NCI-H1694 treated with DMSO at 0.1 percent for 48 hours (cell line): ENCODE measurements around the gene HSD17B12.

Experiments used
- DNase-seq: peaks from one replicate; lab custom pipeline; 2025; lab: John Stamatoyannopoulos, UW

Gene HSD17B12

GRCh38 chr11:43806976-43807375 lies 126.4 kb downstream of the HSD17B12 start:
- DNase-seq: no peak

DNA sequence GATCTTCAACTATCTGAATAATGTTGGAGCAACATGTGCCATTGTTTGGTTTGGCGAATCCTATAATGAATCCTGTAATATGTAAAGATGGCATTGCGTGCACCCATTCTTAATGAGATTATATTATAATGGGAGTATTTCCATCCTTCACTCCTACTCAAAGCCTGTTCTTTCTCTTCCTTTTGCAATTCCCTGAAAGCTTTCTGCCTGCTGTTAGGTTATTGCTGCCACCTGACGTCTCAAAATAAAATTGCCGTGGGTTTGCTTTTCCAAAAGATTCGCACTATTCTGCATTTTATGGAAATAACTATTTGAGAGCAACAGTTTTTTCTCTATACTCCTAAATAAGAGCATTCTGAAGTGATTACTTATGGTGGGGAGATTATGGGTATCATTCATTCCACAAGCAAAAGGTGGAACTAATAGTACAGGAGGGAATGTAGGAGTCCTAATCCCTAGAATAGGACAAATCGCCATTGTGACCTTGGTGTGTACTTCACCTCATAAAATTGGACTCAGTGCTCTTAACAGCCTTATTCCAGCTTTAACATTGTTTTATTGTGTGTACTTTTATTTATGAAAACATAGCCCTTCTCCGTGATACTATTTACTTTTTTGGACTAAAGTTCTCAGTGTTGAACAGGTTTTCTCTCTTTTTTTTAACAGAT lies 130.5 kb downstream of the HSD17B12 start:
- DNase-seq: peak; percentile 19

DNA sequence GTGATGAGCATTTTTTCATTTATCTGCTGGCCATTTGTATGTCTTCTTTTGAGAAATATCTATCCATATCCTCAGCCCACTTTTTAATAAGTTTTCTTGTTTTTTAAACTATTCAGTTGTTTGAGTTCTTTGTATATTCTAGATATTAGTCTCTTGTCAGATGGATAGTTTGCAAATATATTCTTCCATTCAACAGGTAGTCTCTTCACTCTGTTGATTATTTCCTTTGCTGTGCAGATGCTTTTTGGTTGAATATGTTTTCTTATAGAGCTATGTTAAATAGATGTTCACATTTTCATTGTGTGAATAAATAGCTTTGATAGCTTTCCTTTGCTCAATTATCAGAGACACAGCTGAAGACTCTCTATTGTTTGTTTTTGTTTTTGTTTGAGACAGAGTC lies 131.9 kb downstream of the HSD17B12 start:
- DNase-seq: no peak

GRCh38 chr11:43818220-43818619 lies 137.7 kb downstream of the HSD17B12 start:
- no peak for DNase-seq

GRCh38 chr11:43819926-43820325 lies 139.4 kb downstream of the HSD17B12 start:
- no peak for DNase-seq

DNA sequence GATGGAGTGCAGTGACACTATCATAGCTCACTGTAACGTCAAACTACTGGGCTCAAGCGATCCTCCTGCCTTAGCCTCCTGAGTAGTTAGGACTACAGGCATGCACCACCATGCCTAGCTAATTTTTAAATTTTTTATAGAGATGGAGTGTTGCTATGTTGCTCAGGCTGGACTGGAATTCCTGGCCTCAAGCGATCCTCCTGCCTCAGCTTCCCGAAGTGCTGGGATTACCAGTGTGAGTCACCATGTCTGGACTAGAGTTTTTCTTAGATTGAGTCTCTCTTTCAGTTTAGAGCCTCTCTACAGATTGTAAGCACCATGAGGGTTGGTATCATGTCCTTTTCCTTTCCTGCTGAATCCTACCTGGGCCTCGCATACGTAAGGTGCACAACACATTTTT lies 142.8 kb downstream of the HSD17B12 start:
- DNase-seq: no peak

GRCh38 chr11:43823851-43824250 lies 143.3 kb downstream of the HSD17B12 start:
- DNase-seq: no peak

GRCh38 chr11:43825217-43825816 lies 144.8 kb downstream of the HSD17B12 start:
- peak; percentile 8 for DNase-seq

DNA sequence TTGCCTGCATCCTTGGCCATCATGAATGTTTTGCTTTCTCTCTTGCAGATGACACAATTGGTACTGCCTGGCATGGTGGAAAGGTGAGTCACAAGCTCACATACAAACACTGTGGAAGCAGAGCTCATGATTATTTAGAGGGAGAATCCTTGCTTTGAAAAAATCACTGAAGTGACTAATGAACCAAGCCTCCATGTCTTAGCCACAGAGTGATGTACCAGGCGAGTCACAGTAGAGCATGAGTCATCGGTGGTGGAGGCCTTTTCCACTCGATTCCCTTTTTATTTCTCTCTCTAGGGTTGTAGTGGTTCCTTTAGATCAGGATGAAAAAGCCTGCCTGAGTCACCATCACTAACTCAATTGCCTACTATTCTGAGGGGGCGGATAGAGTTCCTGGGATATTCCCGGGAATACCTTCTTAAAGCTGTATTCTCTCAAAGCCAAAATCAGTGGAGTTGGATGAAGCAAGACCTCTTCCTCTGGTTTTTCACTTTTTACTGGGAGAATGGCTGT lies 150.4 kb downstream of the HSD17B12 start:
- no peak for DNase-seq

- DNase-seq: no peak
These were observed 152.0 kb downstream of the HSD17B12 start for GRCh38 chr11:43832536-43832935.

- DNase-seq: peak; percentile 13
These were observed 153.1 kb downstream of the HSD17B12 start for GRCh38 chr11:43833657-43834073.

- no peak for DNase-seq
These were observed 153.7 kb downstream of the HSD17B12 start for GRCh38 chr11:43834286-43834685.

GRCh38 chr11:43835104-43835503 lies 154.6 kb downstream of the HSD17B12 start:
- DNase-seq: no peak

GRCh38 chr11:43837879-43838278 lies 157.3 kb downstream of the HSD17B12 start:
- no peak for DNase-seq

- DNase-seq: no peak
These were observed 161.5 kb downstream of the HSD17B12 start for GRCh38 chr11:43842021-43842420.

- DNase-seq: no peak
These were observed 165.3 kb downstream of the HSD17B12 start for GRCh38 chr11:43845816-43846215.

- peak; percentile 49 for DNase-seq
These were observed 171.6 kb downstream of the HSD17B12 start for GRCh38 chr11:43852057-43852636.

- no peak for DNase-seq
These were observed 173.2 kb downstream of the HSD17B12 start for GRCh38 chr11:43853781-43854180.

DNA sequence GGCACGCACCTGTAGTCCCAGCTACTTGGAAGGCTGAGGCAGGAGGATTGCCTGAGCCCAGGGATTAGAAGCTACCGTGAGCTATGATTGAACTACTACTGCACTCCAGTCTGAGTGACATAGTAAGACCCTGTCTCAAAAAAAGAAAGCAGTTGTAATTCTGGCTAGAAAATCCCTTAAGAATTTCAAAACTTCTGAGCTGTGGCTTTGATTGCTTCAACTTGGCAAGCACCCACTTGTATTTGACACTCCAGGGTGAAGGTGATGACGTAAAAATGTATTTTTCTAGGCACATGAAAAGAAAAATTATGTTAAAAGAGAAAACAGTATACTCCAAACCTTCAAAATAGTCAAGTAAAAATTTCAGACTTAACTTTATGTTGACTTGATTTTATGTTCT lies 176.5 kb downstream of the HSD17B12 start:
- DNase-seq: no peak

DNA sequence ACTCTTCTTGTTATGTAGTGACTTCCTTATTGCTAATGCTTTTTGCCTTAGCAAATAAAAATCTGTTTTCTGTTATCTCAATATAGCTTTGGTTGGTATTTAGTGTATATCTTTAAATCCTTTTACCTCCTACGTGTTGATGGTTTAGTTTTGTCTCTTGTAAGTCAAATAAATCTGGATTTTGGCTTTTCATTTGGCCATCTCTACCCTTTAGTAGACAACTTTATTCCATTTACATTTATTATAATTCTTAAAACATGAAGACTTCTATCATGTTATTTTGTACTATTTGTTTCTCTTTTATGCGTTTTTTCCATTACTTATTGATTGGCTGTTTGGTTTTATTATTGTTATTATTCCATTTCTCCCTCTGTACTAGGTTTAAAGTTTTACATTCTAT lies 180.6 kb downstream of the HSD17B12 start:
- DNase-seq: no peak

DNA sequence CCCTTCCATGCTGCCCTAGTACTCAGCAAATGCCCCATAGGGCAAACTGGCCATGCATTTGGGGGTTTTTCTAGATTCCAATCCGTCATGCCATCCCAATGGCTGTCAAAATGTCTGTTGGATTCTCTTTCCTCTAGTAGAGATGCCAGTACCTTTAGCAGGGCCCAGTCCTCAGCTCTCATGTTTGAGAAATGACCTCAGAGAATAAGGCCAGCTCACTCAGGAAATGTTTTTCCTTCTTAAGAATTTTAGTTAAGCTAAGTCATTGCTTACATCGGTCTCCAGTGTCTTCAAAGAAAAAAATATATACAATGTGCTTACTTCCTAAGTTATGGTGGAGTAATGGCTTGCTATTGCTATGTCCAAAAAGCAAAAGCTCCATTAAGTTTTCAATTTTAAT lies 186.0 kb downstream of the HSD17B12 start:
- DNase-seq: no peak

GRCh38 chr11:43866969-43867368 lies 186.4 kb downstream of the HSD17B12 start:
- DNase-seq: no peak

DNA sequence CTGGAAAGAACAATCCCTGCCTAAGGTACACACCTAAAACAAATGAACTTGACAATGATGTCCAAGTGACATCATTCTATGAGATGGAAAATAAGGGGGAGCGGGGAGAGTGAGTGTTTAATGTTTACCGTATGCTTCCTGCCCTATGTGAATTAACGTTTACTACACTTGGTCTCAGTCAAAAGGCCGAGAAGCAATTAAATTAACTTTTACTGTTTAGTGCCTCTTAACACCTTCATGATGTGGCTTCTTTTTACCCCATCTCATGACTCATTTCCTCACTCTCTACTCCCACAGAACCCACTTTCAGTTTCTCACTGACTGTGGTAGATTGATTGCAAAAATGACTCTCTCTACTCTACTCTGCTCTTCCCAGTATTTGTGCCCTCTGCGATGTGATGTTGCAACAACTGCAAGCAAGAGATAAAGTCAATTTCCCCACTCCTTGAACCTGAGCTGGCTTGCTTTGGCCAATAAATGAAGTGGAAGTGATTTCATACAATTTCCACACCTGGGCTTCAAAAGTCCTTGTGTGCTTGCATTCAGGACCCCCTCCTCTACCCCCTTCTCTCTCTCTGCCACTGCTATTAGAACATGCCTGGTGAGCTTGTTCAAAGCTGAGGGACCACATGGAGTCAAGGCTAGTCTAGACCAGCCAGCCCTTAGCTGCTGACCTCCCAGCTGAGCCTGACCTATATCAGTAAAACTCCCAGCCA lies 188.5 kb downstream of the HSD17B12 start:
- DNase-seq: no peak
